ENCODE data around the gene YARS1.

DNA sequence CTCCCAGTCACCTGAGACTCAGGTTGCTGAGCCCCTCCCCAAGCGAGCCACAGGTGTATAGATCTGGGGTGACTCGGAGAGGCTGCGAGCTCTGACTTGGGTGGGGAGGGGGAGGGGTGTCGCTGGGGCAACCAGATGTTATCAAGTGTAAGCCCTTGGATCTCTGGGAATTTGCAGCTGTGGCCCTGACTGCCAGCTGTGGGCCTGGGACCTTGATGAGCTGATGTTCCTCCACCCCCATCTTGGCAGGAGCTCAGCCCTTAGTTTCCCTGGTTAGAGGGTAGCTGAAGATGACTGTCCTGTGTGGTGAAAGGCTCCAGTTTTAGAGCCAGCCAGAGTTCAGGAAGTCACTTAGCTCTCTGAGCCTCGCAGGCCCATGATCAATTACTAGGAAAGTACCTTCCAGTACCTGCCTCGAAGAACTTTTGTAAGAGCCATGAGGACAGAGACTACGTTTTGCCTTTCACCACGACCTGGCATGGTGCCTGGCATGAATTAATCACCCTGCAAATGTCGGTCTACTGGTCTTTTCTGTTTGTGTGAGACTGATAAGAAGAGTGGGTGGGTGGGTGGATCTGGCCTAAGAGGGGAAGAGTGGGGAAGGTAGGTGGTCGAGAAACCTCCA lies 55.8 kb downstream of the YARS1 start:
- TF ChIP-seq, protein P1, sequence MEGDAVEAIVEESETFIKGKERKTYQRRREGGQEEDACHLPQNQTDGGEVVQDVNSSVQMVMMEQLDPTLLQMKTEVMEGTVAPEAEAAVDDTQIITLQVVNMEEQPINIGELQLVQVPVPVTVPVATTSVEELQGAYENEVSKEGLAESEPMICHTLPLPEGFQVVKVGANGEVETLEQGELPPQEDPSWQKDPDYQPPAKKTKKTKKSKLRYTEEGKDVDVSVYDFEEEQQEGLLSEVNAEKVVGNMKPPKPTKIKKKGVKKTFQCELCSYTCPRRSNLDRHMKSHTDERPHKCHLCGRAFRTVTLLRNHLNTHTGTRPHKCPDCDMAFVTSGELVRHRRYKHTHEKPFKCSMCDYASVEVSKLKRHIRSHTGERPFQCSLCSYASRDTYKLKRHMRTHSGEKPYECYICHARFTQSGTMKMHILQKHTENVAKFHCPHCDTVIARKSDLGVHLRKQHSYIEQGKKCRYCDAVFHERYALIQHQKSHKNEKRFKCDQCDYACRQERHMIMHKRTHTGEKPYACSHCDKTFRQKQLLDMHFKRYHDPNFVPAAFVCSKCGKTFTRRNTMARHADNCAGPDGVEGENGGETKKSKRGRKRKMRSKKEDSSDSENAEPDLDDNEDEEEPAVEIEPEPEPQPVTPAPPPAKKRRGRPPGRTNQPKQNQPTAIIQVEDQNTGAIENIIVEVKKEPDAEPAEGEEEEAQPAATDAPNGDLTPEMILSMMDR (IDR thresholded peaks at IDR 0.05), result no peak
- TF ChIP-seq ZFX (IDR thresholded peaks at IDR 0.05; ENCODE audit: borderline replicate concordance), result no peak

All from 22Rv1 (cell line).